Retinal pigment epithelial cell (primary cell): Measurements from ENCODE around the gene GNGT2.

Source experiments
- DNase-seq: peaks from one replicate; pipeline ENCODE4 v3.0.0-alpha.2; 2010; ENCODE audit warnings: low read depth
- H3K4me3 ChIP-seq: 2 replicates; pipeline ENCODE4 v1.5.1; 2011; ENCODE audit warnings: mild to moderate bottlenecking, low read length, control low read depth, moderate library complexity
- CTCF ChIP-seq: conservative IDR thresholded peaks from 2 replicates; pipeline ENCODE4 v1.5.1; 2011; ENCODE audit warnings: low read depth, low read length, control low read depth, inconsistent platforms

The GNGT2 gene

GRCh38 chr17:49216953-49217650 is 6.7 kb upstream of the GNGT2 start:
- no peak for DNase-seq
- no peak for TF ChIP-seq CTCF

GRCh38 chr17:49216482-49216881 is 6.1 kb upstream of the GNGT2 start:
- no peak overlapping the region for H3K4me3 ChIP-seq
- no peak for DNase-seq
- no peak for TF ChIP-seq CTCF

More at GRCh38 chr17:49216953-49217650, 6.7 kb upstream of the GNGT2 start:
- H3K4me3 ChIP-seq, result no peak overlapping the region

- no peak overlapping the region for H3K4me3 ChIP-seq
- TF ChIP-seq CTCF, result no peak
- peak; percentile 85 for DNase-seq
These were observed 4.4 kb upstream of the GNGT2 start for GRCh38 chr17:49214676-49215360.

- no peak for DNase-seq
- no peak for TF ChIP-seq CTCF
- no peak overlapping the region for H3K4me3 ChIP-seq
These were observed 3.5 kb upstream of the GNGT2 start for GRCh38 chr17:49213847-49214246.

- no peak overlapping the region for H3K4me3 ChIP-seq
- no peak for DNase-seq
- TF ChIP-seq CTCF, result no peak
These were observed 3.0 kb upstream of the GNGT2 start for GRCh38 chr17:49213399-49213798.

- H3K4me3 ChIP-seq, result no peak overlapping the region
- no peak for DNase-seq
- no peak for TF ChIP-seq CTCF
These were observed 1.3 kb downstream of the GNGT2 start for GRCh38 chr17:49209061-49209571.

- TF ChIP-seq CTCF, result no peak
- no peak for DNase-seq
These were observed 5.9 kb downstream of the GNGT2 start for GRCh38 chr17:49204516-49204915.

More at GRCh38 chr17:49204516-49204915, 5.9 kb downstream of the GNGT2 start:
- no peak overlapping the region for H3K4me3 ChIP-seq
